OCI-LY1 (cell line): ENCODE results near the gene FBN2.

Experiments
- EZH2 ChIP-seq: fragments of 200-600 bp; sonication (generic), shearing (Covaris generic); IDR thresholded peaks from 2 replicates; pipeline ENCODE4 v1.8.0; 2017; ENCODE audit warnings: borderline replicate concordance, mixed run types, mild to moderate bottlenecking, antibody characterized with exemption, low read length, moderate library complexity, mixed read lengths
- TF ChIP-seq, protein P1 (sequence below): fragments of 200-600 bp; sonication (generic), shearing (Covaris generic); IDR thresholded peaks from 2 replicates; pipeline ENCODE4 v1.5.1; 2017; ENCODE audit warnings: mild to moderate bottlenecking, antibody characterized with exemption, low read length, moderate library complexity, mixed read lengths

DNA sequence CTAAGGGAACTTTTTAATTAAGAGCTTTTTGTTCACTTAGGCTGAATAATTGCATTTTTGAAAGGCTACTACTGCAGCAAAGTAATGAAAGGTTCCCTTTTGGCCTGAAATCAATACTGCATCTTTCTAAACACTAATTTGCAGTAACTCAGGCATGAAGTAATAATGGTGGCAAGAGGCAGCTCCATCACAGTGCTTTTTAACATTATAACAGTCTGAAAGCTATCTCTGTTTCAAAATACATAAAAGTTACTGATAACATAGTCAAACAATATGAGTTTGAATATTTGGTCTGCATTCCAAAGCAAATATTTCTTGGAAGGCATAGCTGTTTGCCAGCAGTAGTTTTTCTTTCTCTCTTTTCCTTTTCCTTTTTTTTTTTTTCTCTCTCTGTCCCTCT, 113.4 kb downstream of the FBN2 start:
- TF ChIP-seq, protein P1, sequence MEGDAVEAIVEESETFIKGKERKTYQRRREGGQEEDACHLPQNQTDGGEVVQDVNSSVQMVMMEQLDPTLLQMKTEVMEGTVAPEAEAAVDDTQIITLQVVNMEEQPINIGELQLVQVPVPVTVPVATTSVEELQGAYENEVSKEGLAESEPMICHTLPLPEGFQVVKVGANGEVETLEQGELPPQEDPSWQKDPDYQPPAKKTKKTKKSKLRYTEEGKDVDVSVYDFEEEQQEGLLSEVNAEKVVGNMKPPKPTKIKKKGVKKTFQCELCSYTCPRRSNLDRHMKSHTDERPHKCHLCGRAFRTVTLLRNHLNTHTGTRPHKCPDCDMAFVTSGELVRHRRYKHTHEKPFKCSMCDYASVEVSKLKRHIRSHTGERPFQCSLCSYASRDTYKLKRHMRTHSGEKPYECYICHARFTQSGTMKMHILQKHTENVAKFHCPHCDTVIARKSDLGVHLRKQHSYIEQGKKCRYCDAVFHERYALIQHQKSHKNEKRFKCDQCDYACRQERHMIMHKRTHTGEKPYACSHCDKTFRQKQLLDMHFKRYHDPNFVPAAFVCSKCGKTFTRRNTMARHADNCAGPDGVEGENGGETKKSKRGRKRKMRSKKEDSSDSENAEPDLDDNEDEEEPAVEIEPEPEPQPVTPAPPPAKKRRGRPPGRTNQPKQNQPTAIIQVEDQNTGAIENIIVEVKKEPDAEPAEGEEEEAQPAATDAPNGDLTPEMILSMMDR: no peak
- TF ChIP-seq EZH2: no peak
